HG02973 (cell line): Measurements from ENCODE around the gene SWT1.
"Not testable (repeated sequence)": the region's sequence is repeated elsewhere in the genome, so short reads cannot be mapped to it uniquely, and the experiment has no call there.

Experiments
- ATAC-seq: cut with Tn5 transposase; IDR thresholded peaks from one replicate; pipeline ENCODE4 v1.9.1; 2021; ENCODE audit warnings: moderate library complexity; ENCODE audit not compliant: unreplicated experiment

Gene SWT1

DNA sequence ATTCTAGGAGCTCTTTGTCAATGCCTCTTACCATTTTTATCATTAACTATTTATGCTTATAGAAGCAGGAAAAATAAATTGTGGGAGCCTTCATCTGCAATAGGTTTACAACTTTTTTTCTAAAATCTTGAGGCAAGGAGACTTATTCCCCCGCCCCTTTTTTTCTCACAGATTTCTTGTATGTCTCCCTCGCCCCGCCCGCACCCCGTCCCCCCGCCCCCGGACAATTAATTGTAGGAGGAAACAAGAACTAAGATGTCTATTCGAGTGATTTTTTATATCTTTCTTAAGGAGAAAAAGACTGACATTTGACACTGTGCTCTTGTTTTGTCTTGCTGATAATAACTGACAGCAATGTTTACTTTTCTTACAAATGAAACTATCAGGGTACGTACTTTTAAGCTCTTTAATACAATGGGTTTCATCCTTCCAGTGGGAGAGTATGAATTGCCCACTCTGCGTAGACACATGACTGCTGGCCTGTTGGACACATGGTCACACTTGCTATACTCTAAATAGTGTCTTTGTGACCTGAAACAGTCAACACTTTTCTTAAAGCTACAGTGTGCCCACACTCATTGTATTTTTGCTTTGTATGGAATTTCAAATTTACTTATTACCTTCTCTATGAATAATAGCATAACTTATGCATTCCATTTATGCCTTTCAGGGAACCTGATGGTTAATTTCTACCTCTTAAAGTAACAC is 161.6 kb downstream of the SWT1 start:
- ATAC-seq: no peak

DNA sequence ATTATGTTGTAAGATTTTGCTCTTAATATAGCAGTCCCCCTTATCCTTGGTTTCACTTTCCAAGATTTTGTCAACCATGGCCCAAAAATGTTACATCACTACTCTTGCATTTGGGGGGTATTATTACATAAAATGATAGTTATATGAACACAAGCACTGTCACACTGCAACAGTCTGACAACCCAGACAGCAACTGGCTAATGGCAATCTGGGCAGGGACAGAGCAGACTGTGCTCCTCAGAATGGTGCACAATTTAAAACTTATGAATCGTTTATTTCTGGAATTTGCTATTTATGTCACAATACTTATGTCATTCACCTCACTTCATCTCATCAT is 162.1 kb downstream of the SWT1 start:
- ATAC-seq: no peak

DNA sequence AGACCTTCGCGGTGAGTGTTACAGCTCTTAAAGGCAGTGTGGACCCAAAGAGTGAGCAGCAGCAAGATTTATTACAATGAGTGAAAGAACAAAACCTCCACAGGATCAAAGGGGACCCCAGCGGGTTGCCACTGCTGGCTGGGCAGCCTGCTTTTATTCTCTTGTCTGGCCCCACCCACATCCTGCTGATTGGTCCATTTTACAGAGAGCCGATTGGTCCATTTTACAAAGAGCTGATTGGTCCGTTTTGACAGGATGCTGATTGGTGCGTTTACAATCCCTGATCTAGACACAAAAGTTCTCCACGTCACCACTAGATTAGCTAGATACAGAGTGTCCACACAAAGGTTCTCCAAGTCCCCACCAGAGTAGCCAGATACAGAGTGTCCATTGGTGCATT is 164.1 kb downstream of the SWT1 start:
- not testable (repeated sequence) for ATAC-seq

DNA sequence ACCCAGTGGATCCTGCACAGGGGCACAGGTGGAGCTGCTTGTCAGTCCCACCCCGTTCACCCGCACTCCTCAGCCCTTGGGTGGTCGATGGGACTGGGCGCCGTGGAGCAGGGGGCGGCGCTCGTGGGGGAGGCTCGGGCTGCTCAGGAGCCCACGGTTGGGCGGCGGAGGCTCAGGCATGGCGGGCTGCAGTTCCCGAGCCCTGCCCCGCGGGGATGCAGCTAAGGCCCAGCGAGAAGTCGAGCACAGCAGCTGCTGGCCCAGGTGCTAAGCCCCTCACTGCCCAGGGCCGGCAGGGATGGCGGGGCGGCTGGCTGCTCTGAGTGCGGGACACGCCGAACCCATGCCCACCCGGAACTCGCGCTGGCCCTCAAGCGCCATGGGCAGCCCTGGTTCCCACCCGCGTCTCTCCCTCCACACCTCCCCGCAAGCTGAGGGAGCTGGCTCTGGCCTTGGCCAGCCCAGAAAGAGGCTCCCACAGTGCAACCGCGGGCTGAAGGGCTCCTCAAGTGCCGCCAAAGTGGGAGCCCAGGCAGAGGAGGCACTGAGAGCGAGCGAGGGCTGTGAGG is 164.8 kb downstream of the SWT1 start:
- not testable (repeated sequence) for ATAC-seq

DNA sequence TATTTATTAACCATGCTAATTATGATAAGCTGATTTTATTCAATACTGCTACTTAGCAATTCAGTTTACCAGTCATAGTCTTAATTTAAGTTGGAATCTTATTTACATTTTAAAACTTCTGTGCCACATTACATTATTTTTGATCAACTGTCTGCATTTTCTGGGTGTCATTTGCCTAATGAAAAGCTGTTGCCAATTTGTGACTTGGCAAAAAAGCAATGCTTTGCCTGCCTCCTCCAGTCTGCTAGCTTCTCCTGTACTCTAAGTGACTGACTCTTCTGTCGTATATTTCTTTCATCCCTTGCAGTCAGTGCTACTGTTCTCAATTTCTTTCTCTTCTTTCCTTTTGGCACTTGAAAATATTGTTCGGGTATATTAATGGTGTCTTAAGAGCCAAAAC is 165.7 kb downstream of the SWT1 start:
- no peak for ATAC-seq

DNA sequence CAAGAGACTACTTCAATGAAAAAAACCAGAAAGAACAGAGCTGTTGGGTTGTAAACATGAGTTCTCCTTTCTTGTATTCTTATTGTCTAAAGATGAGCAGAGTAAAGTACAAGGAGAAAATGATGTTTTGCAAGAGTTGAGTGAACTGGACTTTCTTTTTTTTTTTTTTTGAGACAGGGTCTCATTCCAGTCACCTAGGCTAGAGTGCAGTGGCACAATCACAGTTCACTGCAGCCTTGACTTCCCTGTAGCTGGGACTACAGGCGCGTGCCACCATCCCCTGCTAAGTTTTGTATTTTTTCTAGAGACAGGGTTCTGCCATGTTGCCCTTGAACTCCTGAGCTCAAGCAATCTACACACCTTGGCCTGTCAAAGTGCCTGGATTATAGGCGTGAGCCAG is 167.2 kb downstream of the SWT1 start:
- ATAC-seq: no peak

DNA sequence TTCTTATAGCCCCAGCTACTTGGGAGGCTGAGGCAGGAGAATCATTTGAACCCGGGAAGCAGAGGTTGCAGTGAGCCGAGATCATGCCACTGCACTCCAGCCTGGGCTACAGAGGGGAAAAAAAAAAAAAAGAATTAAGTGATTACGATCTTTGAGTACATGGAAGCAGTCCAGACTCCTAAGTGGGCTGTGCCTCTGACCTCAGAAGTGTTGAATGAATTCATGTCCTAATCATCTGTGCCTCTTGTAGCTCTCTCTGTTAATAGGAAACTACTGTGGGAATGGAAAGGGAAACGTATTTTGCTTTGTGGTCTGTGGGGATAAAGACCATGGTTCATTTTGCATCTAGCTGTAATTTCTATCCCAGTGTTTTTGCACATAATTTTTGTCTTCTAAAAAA is 168.4 kb downstream of the SWT1 start:
- no peak for ATAC-seq

DNA sequence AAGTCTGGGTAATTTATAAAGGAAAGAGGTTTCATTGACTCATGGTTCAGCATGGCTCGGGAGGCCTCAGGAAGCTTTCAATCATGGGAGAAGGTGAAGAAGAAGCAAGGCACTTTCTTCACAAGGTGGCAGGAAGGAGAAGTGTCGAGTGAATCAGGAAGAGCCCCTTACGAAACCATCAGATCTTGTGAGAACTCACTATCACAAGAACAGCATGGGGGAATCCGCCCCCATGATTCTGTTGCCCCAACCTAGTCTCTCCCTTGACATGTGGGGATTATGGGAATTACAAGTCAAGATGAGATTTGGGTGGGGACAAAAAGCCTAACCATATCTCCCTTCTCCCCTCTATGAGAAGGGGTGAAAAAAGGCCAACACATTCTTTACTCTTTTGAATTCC is 171.3 kb downstream of the SWT1 start:
- ATAC-seq: no peak

DNA sequence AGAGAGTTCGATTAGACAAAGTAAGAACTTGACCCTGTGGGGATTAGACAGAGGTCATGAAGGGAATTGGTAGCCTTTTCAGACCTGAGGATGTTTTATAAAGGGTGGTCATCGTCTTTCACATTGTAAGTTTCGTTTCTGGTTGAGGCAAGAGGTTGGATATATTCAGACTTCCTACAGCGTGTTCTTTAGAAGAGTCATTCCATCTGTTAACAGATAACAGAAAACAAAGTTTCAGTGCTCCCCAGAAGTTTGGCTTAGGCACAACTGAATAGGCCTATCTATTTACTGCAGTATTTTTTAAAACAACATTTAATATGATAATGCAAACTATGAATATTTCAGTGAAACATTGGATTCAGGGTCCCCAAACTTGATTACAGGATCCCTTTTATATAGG is 177.2 kb downstream of the SWT1 start:
- ATAC-seq: no peak

DNA sequence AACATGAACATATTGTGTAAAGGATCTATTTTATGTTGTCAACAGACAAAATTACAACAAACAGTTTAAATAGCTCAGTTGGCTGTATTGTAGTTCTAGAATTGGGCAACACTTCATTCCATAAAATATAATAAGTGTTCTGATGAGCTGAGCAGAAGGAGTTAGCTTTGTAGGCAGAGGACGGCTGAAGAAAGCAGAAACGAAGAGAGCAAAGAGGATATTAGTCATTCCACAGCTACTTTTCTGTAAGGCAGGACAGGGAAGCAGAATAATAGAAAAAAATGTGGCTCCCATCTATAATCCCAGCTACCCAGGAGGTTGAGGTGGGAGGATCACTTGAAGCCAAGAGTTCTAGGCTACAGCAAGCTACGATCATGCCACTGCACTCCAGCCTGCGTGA is 180.3 kb downstream of the SWT1 start:
- no peak for ATAC-seq

DNA sequence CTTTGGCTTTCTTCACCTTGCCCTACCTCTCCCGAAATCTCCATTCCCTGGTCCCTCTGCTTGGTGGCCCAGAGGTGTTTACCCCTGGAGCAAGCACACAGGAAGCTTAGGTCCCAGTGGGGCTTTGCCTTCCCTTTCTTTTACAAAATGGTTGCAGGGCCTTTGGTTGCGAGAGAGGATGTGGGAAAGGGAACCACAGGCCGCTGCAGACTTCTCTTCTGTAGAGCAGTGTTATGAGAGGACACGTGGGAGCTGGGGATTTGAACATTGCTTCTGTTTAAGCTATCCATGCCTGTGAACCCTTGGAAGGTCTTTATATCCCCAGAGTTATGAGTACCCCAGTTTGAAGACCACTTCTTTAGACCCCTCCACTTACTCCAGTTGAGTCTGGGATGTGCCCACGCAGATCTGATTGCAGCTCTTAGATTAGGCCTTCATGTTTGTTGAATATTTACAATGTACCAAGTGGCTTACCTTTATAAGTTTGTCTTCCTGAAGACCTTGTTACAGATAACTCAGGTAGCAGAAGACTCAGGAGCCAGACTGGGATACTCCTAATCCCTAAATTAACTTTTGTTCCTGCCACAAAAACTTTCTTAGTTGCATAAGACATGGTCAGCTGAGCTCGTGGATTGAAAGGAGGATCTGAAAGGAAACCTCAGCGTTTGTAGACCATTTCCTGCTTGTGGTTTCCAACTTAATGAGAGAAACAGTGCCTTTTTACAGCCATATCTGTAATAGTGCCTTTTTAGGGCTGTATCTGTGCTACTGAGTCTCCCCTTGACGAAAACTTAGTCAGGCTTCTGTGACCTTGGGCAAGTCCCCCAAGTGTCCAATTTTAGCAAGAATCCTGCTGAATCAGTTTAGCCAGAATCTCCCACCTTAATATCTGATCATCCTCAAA is 182.0 kb downstream of the SWT1 start:
- peak; percentile 98 for ATAC-seq

DNA sequence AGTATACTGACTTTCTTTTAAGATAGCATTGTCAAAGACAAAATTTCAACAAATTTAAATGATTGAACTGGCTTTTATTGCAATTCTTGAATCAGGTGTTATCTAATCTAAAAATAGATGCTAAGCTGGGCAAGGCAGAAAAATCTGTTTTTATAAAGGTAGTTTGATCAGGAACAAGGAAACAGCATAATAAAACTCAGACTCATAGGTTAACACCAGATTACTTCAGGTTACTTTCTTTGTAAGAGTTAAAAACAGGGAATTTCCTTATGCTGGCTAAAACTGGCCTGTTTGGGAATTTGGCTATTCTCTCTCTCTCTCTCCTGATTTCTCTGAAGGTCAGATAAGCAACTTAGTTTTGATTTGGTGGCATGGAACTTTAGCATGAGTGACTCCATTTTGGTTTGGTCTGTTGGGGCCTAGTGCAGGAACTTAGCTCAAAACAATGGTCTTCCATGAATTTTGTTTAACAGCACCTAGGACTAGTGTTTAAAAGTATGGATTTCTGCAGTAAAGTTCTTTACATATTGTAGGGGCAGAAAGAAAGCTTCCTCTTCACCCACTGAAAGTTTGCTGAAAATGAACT is 184.3 kb downstream of the SWT1 start:
- ATAC-seq: no peak
